Neural progenitor cell (in vitro differentiated cells): ENCODE results near the gene OR9I1. TPM values are rescaled to one million over a fixed set of nuclear protein-coding genes. Genes with fewer than 3 reads are reported as not detected.

Experiments
- DNase-seq: peaks from one replicate; pipeline ENCODE4 v3.0.0-alpha.2; 2016; ENCODE audit warnings: low spot score
- H2AFZ ChIP-seq: fragments of 200-600 bp; sonication (generic); replicated peaks from 2 replicates; pipeline ENCODE4 v1.6.1; 2016; ENCODE audit warnings: antibody characterized with exemption
- H3F3A ChIP-seq: fragments of 200-600 bp; sonication (generic); 2 replicates; pipeline ENCODE4 v1.6.1; 2016; ENCODE audit warnings: antibody characterized with exemption, low read depth
- H3K27ac ChIP-seq: fragments of 200-600 bp; sonication (generic); 2 replicates; pipeline ENCODE4 v1.5.1; 2016; ENCODE audit warnings: mild to moderate bottlenecking
- H3K27me3 ChIP-seq: fragments of 200-600 bp; sonication (generic); 2 replicates; pipeline ENCODE4 v1.6.1; 2016; ENCODE audit warnings: mild to moderate bottlenecking, moderate library complexity
- H3K36me3 ChIP-seq: fragments of 200-600 bp; sonication (generic); 2 replicates; pipeline ENCODE4 v1.5.1; 2016
- H3K4me1 ChIP-seq: fragments of 200-600 bp; sonication (generic); 2 replicates; pipeline ENCODE4 v1.6.1; 2016; ENCODE audit warnings: mixed run types
- H3K4me2 ChIP-seq: fragments of 200-600 bp; sonication (generic); 2 replicates; pipeline ENCODE4 v1.6.1; 2016
- H3K4me3 ChIP-seq: fragments of 200-600 bp; sonication (generic); 2 replicates; pipeline ENCODE4 v1.5.1; 2016
- H3K79me2 ChIP-seq: fragments of 200-600 bp; sonication (generic); 2 replicates; pipeline ENCODE4 v1.6.1; 2016; ENCODE audit warnings: low read depth
- H3K9ac ChIP-seq: fragments of 200-600 bp; sonication (generic); 2 replicates; pipeline ENCODE4 v1.6.1; 2016
- H3K9me3 ChIP-seq: fragments of 200-600 bp; sonication (generic); 2 replicates; pipeline ENCODE4 v1.5.1; 2016; ENCODE audit warnings: low read depth
- H4K20me1 ChIP-seq: fragments of 200-600 bp; sonication (generic); 2 replicates; pipeline ENCODE4 v1.6.1; 2016; ENCODE audit warnings: low read depth
- H3K27ac Mint-ChIP-seq: 3 replicates; pipeline ENCODE4 v1.8.0; 2021; ENCODE audit warnings: mixed read lengths
- H3K27me3 Mint-ChIP-seq: 2 replicates; pipeline ENCODE4 v1.8.0; 2022; ENCODE audit warnings: low read depth, mild to moderate bottlenecking, inconsistent platforms, moderate library complexity, mixed read lengths; ENCODE audit not compliant: insufficient read depth
- H3K36me3 Mint-ChIP-seq: 3 replicates; pipeline ENCODE4 v1.8.0; 2021; ENCODE audit warnings: mixed read lengths
- H3K4me1 Mint-ChIP-seq: 3 replicates; pipeline ENCODE4 v1.8.0; 2021; ENCODE audit warnings: mixed read lengths
- H3K4me3 Mint-ChIP-seq: 3 replicates; pipeline ENCODE4 v1.8.0; 2021; ENCODE audit warnings: mild to moderate bottlenecking, moderate library complexity, mixed read lengths
- H3K9me3 Mint-ChIP-seq: 3 replicates; pipeline ENCODE4 v1.8.0; 2020; ENCODE audit warnings: mixed read lengths
- EZH2 ChIP-seq: fragments of 200-600 bp; sonication (generic); IDR thresholded peaks from 2 replicates; pipeline ENCODE4 v1.6.1; 2017; ENCODE audit warnings: antibody characterized with exemption, mild to moderate bottlenecking, moderate library complexity
- EZH2phosphoT487 ChIP-seq: fragments of 200-600 bp; sonication (generic); IDR thresholded peaks from 2 replicates; pipeline ENCODE4 v1.6.1; 2017; ENCODE audit warnings: antibody characterized with exemption
- total RNA-seq: library from RNA; depleted of rRNA; stranded (reverse); fragments of >200 nt; gene quantifications from 2 replicates; pipeline ENCODE4 v1.2.3, GENCODE V29; 2015; ENCODE audit warnings: low replicate concordance
- TF ChIP-seq, protein P1 (sequence below): fragments of 200-600 bp; sonication (generic); IDR thresholded peaks from 2 replicates; pipeline ENCODE4 v1.5.1; 2017; ENCODE audit warnings: antibody characterized with exemption, mild to moderate bottlenecking

Gene OR9I1
- total RNA-seq, 1 donor from 2014 or later, result not detected

DNA sequence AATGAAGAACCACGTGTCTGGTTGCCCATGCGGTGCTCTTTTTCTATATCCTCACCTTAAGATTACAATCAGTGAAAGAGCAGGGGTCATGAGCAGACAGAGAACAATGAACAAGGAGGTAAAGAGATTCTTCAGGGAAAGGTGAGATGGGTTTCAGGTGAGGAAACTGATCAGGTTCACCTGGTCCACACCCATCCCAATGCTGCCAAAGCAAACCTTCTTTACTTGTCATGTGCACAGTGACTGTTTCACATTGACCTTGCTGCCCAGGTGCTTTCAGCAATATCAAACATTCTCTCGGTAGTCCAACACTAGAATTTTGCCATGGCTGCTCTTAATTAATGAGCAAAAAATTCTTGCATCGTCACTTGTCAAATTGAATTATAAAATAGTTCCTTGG is 39.1 kb upstream of the OR9I1 start:
- DNase-seq, result no peak
- peaks cover 4% of the 10 kb centered on the region for H3K27me3 Mint-ChIP-seq
- no peak overlapping the region for H3K4me3 Mint-ChIP-seq
- no peaks in the 10 kb centered on the region for H3F3A ChIP-seq
- H3K9ac ChIP-seq, result no peak overlapping the region
- H3K27ac Mint-ChIP-seq, result no peak overlapping the region
- no peak overlapping the region for H3K4me2 ChIP-seq
- H3K79me2 ChIP-seq, result no peaks in the 10 kb centered on the region
- no peaks in the 10 kb centered on the region for H3K9me3 ChIP-seq
- TF ChIP-seq, protein P1, sequence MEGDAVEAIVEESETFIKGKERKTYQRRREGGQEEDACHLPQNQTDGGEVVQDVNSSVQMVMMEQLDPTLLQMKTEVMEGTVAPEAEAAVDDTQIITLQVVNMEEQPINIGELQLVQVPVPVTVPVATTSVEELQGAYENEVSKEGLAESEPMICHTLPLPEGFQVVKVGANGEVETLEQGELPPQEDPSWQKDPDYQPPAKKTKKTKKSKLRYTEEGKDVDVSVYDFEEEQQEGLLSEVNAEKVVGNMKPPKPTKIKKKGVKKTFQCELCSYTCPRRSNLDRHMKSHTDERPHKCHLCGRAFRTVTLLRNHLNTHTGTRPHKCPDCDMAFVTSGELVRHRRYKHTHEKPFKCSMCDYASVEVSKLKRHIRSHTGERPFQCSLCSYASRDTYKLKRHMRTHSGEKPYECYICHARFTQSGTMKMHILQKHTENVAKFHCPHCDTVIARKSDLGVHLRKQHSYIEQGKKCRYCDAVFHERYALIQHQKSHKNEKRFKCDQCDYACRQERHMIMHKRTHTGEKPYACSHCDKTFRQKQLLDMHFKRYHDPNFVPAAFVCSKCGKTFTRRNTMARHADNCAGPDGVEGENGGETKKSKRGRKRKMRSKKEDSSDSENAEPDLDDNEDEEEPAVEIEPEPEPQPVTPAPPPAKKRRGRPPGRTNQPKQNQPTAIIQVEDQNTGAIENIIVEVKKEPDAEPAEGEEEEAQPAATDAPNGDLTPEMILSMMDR, result no peak
- TF ChIP-seq EZH2 (no peak), EZH2phosphoT487 (no peak)
- H3K4me1 Mint-ChIP-seq, result no peaks in the 10 kb centered on the region
- no peaks in the 10 kb centered on the region for H3K36me3 ChIP-seq
- no peaks in the 10 kb centered on the region for H3K4me1 ChIP-seq
- no peaks in the 10 kb centered on the region for H4K20me1 ChIP-seq
- no peaks in the 10 kb centered on the region for H3K9me3 Mint-ChIP-seq
- no peak overlapping the region for H3K27ac ChIP-seq
- no peaks in the 10 kb centered on the region for H3K27me3 ChIP-seq
- no peak overlapping the region for H3K4me3 ChIP-seq
- H2AFZ ChIP-seq, result no peak overlapping the region
- H3K36me3 Mint-ChIP-seq, result no peaks in the 10 kb centered on the region

DNA sequence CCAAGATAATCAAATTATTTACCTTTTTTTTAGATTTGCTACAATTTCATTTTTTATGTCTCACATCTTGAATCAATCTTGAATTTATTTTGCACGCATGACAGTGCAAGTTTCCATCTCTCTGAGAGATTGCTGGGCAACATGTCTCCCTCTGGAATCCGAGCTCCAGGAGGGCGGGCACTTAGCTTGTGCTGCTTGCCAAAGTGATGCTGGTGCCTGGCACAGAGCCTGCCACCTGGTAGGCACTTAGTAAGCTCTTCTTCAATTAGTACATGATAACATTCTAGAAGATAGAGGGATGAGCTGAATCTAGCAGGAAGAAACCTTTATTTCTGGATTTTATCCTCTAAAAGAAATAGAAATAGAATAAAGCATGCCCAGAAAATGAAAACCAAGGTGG is 27.5 kb upstream of the OR9I1 start:
- H3K27ac Mint-ChIP-seq, result no peak overlapping the region
- Histone ChIP-seq H3K9me3 (no peaks in the 10 kb centered on the region), H3K4me1 (no peaks in the 10 kb centered on the region), H3F3A (no peaks in the 10 kb centered on the region), H3K36me3 (no peaks in the 10 kb centered on the region), H4K20me1 (no peaks in the 10 kb centered on the region), H3K27ac (no peak overlapping the region), H3K4me3 (no peak overlapping the region), H3K27me3 (no peaks in the 10 kb centered on the region), H2AFZ (no peak overlapping the region), H3K4me2 (no peak overlapping the region), H3K79me2 (no peaks in the 10 kb centered on the region), H3K9ac (no peak overlapping the region)
- no peaks in the 10 kb centered on the region for H3K36me3 Mint-ChIP-seq
- H3K9me3 Mint-ChIP-seq, result no peaks in the 10 kb centered on the region
- no peak for DNase-seq
- H3K4me1 Mint-ChIP-seq, result no peaks in the 10 kb centered on the region
- TF ChIP-seq, protein P1, result no peak
- no peak for TF ChIP-seq EZH2
- TF ChIP-seq EZH2phosphoT487, result no peak
- H3K4me3 Mint-ChIP-seq, result no peak overlapping the region
- H3K27me3 Mint-ChIP-seq, result peaks cover 2% of the 10 kb centered on the region

DNA sequence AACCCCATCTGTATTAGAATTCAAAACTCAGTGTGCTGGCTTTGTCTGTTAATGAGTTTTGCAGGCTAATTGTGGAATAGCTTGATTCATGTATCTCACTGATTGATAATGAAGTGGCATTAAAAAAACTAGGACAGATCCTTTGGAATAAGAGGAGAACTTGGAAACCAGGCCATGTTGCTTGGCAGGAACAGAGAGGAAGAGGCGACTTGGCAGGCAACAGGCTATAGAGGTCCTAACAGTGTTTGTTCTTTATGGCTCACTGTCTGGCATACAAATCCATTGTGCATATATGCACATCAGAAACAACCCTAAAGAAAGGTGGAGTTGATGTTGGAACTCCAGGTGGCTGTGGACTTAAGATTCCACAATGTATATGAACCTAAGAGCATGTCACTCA is 17.4 kb upstream of the OR9I1 start:
- Mint-ChIP-seq H3K27me3 (peaks cover 2% of the 10 kb centered on the region), H3K27ac (no peak overlapping the region), H3K4me3 (no peak overlapping the region), H3K9me3 (no peaks in the 10 kb centered on the region), H3K36me3 (no peaks in the 10 kb centered on the region), H3K4me1 (no peaks in the 10 kb centered on the region)
- TF ChIP-seq, protein P1, result no peak
- TF ChIP-seq EZH2 (no peak), EZH2phosphoT487 (no peak)
- Histone ChIP-seq H3K79me2 (no peaks in the 10 kb centered on the region), H4K20me1 (no peaks in the 10 kb centered on the region), H3F3A (no peaks in the 10 kb centered on the region), H2AFZ (no peak overlapping the region), H3K9me3 (no peaks in the 10 kb centered on the region), H3K36me3 (no peaks in the 10 kb centered on the region), H3K4me1 (no peaks in the 10 kb centered on the region), H3K4me2 (no peak overlapping the region), H3K4me3 (no peak overlapping the region), H3K9ac (no peak overlapping the region), H3K27me3 (no peaks in the 10 kb centered on the region), H3K27ac (no peak overlapping the region)
- DNase-seq, result no peak

DNA sequence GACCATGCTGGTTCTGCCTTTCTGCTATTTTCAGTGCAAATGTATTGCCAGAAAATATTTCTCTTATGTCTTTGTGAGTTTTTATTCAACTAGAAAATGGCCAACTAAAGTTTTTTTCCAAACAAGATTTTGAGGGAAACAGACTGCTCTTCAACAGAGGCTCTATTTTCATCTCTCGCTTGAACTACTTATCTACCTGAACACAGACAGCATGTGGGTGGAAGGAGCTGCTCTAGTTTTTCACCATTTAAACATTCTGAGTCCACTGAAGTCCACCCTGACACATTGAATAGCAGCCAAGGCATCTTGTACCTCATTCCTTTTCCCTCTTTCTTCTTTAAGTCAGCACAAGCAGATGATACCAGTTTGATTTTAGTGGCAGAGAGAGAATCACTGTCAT is 9.8 kb upstream of the OR9I1 start:
- H2AFZ ChIP-seq, result no peak overlapping the region
- no peaks in the 10 kb centered on the region for H3K4me1 Mint-ChIP-seq
- H3K4me1 ChIP-seq, result no peaks in the 10 kb centered on the region
- DNase-seq, result no peak
- no peaks in the 10 kb centered on the region for H3F3A ChIP-seq
- TF ChIP-seq, protein P1, result no peak
- no peak for TF ChIP-seq EZH2
- no peak for TF ChIP-seq EZH2phosphoT487
- H3K9ac ChIP-seq, result no peak overlapping the region
- H3K27me3 ChIP-seq, result no peaks in the 10 kb centered on the region
- H3K27ac ChIP-seq, result no peak overlapping the region
- no peaks in the 10 kb centered on the region for H3K9me3 Mint-ChIP-seq
- no peaks in the 10 kb centered on the region for H3K27me3 Mint-ChIP-seq
- H3K9me3 ChIP-seq, result no peaks in the 10 kb centered on the region
- no peak overlapping the region for H3K4me3 Mint-ChIP-seq
- no peaks in the 10 kb centered on the region for H4K20me1 ChIP-seq
- H3K4me3 ChIP-seq, result no peak overlapping the region
- no peak overlapping the region for H3K4me2 ChIP-seq
- no peaks in the 10 kb centered on the region for H3K36me3 Mint-ChIP-seq
- no peak overlapping the region for H3K27ac Mint-ChIP-seq
- no peaks in the 10 kb centered on the region for H3K36me3 ChIP-seq
- H3K79me2 ChIP-seq, result no peaks in the 10 kb centered on the region
